SK-N-SH (cell line): Measurements from ENCODE around the gene KIAA0319L. TPM values are rescaled to one million over a fixed set of nuclear protein-coding genes. Genes with fewer than 3 reads are reported as not detected.

Experiments used
- CTCF ChIA-PET: fragments of 300-600, 350-600 bp; formaldehyde crosslinking; extraction: SDS; loops from one replicate; lab custom pipeline; 2021; lab: Yijun Ruan, JAX
- POLR2A ChIA-PET: fragments of 350-600 bp; sonication (Branson Sonifier 250); formaldehyde crosslinking; extraction: SDS; loops from one replicate; lab custom pipeline; 2020; ENCODE audit warnings: antibody characterized with exemption, inconsistent platforms; lab: Yijun Ruan, JAX
- DNase-seq: peaks from one replicate; pipeline ENCODE4 v3.0.0; 2012
- H2AFZ ChIP-seq: fragments of 200-600 bp; sonication (generic); 2 replicates; pipeline ENCODE4 v1.8.1; 2016; ENCODE audit warnings: antibody characterized with exemption, mild to moderate bottlenecking, low read depth
- H3F3A ChIP-seq: fragments of 200-600 bp; sonication (generic); replicated peaks from 2 replicates; pipeline ENCODE3; 2016; ENCODE audit warnings: antibody characterized with exemption, mild to moderate bottlenecking; ENCODE audit not compliant: insufficient read depth
- H3K27ac ChIP-seq, 2 experiments: fragments of 200-500 bp in 1 of 2; fragments of 200-600 bp in 1 of 2; sonication (Bioruptor generic) in 1 of 2; sonication (generic), shearing (Covaris generic) in 1 of 2; 2 replicates each; pipeline versions ENCODE4 v1.5.1 to v1.6.1; 2014 to 2016; ENCODE audit warnings: low read depth in 2 of 2, inconsistent platforms in 1 of 2, low read length in 1 of 2, mild to moderate bottlenecking in 1 of 2, mixed read lengths in 1 of 2
- H3K27me3 ChIP-seq: fragments of 200-600 bp; sonication (generic), shearing (Covaris generic); 2 replicates; pipeline ENCODE4 v1.6.1; 2016; ENCODE audit warnings: mixed run types; ENCODE audit not compliant: insufficient read depth
- H3K36me3 ChIP-seq, 2 experiments: fragments of 200-500 bp in 1 of 2; fragments of 200-600 bp in 1 of 2; sonication (Bioruptor generic) in 1 of 2; sonication (generic) in 1 of 2; replicated peaks in 1 of 2; 2 replicates each; pipeline versions ENCODE3 to v1.5.1; 2014 to 2016; ENCODE audit warnings: low read length in 1 of 2, mild to moderate bottlenecking in 1 of 2; ENCODE audit not compliant: insufficient read depth in 2 of 2, control insufficient read depth in 1 of 2
- H3K4me1 ChIP-seq, 2 experiments: fragments of 200-500 bp in 1 of 2; fragments of 200-600 bp in 1 of 2; sonication (Bioruptor generic) in 1 of 2; sonication (generic), shearing (Covaris generic) in 1 of 2; 2 replicates each; pipeline versions ENCODE4 v1.5.1 to v1.6.1; 2014 to 2016; ENCODE audit warnings: low read depth in 1 of 2, low read length in 1 of 2, mixed run types in 1 of 2; ENCODE audit not compliant: insufficient read depth in 2 of 2, control insufficient read depth in 1 of 2
- H3K4me2 ChIP-seq: fragments of 200-600 bp; sonication (generic), shearing (Covaris generic); 2 replicates; pipeline ENCODE4 v1.6.1; 2017; ENCODE audit warnings: mixed run types
- H3K4me3 ChIP-seq, 2 experiments: fragments of 200-500 bp in 1 of 2; fragments of 200-600 bp in 1 of 2; sonication (Bioruptor generic) in 1 of 2; sonication (generic), shearing (Covaris generic) in 1 of 2; 2 replicates each; pipeline versions ENCODE4 v1.5.1 to v1.8.1; 2014 to 2016; ENCODE audit warnings: low read depth in 2 of 2, inconsistent platforms in 1 of 2, low read length in 1 of 2, mild to moderate bottlenecking in 1 of 2, mixed read lengths in 1 of 2, moderate library complexity in 1 of 2
- H3K79me2 ChIP-seq: fragments of 200-600 bp; sonication (generic); 2 replicates; pipeline ENCODE4 v1.8.1; 2017; ENCODE audit warnings: mild to moderate bottlenecking; ENCODE audit not compliant: insufficient read depth
- H3K9ac ChIP-seq: fragments of 200-600 bp; sonication (generic); 2 replicates; pipeline ENCODE4 v1.6.1; 2017; ENCODE audit warnings: mixed run types
- H3K9me2 ChIP-seq: fragments of 200-600 bp; sonication (generic); 2 replicates; pipeline ENCODE4 v1.6.1; 2017; ENCODE audit warnings: mixed run types
- H3K9me3 ChIP-seq: fragments of 200-600 bp; sonication (generic); 2 replicates; pipeline ENCODE4 v1.6.1; 2017; ENCODE audit warnings: mixed run types, mild to moderate bottlenecking, moderate library complexity
- H4K20me1 ChIP-seq: fragments of 200-600 bp; sonication (generic); 2 replicates; pipeline ENCODE4 v1.6.1; 2017; ENCODE audit warnings: mild to moderate bottlenecking, mixed run types; ENCODE audit not compliant: insufficient read depth
- CHD2 ChIP-seq: fragments of 150-350 bp; IDR thresholded peaks from 2 replicates; pipeline ENCODE4 v1.6.1; 2018; ENCODE audit warnings: low read length; ENCODE audit not compliant: partially characterized antibody
- EP300 ChIP-seq, 2 experiments: IDR thresholded peaks; 2 replicates each; pipeline versions ENCODE4 v1.4.0 to v1.6.1; 2012; ENCODE audit warnings: borderline replicate concordance in 1 of 2, low read depth in 1 of 2, low read length in 1 of 2
- EZH2phosphoT487 ChIP-seq: fragments of 200-600 bp; sonication (generic); IDR thresholded peaks from 2 replicates; pipeline ENCODE4 v1.6.1; 2017; ENCODE audit warnings: low read depth, mixed run types, mild to moderate bottlenecking, antibody characterized with exemption, moderate library complexity, borderline replicate concordance
- FOXJ3 ChIP-seq: sonication (generic); formaldehyde crosslinking; IDR thresholded peaks from 2 replicates; pipeline ENCODE4 v1.5.1; 2020; ENCODE audit warnings: mild to moderate bottlenecking, missing genetic modification reagents
- FOXM1 ChIP-seq: IDR thresholded peaks from 2 replicates; pipeline ENCODE4 v1.4.0; 2012; ENCODE audit warnings: low read depth, mild to moderate bottlenecking
- MEF2A ChIP-seq: IDR thresholded peaks from 2 replicates; pipeline ENCODE4 v1.4.0; 2012; ENCODE audit warnings: low read depth, borderline replicate concordance
- MXI1 ChIP-seq: IDR thresholded peaks from 2 replicates; pipeline ENCODE4 v1.6.1; 2012; ENCODE audit warnings: mild to moderate bottlenecking, low read depth, low read length, improper control_type of control experiment
- NFIC ChIP-seq: IDR thresholded peaks from 2 replicates; pipeline ENCODE4 v1.4.0; 2012; ENCODE audit warnings: borderline replicate concordance
- NRF1 ChIP-seq: IDR thresholded peaks from 2 replicates; pipeline ENCODE4 v1.6.1; 2012; ENCODE audit warnings: low read depth, mild to moderate bottlenecking, low read length
- POLR2AphosphoS5 ChIP-seq: IDR thresholded peaks from 2 replicates; pipeline ENCODE4 v1.6.1; 2012; ENCODE audit warnings: low read depth, low read length
- RCOR1 ChIP-seq: fragments of 150-350 bp; IDR thresholded peaks from 2 replicates; pipeline ENCODE4 v1.6.1; 2017; ENCODE audit warnings: antibody characterized with exemption, low read length
- TCF12 ChIP-seq: IDR thresholded peaks from 2 replicates; pipeline ENCODE4 v1.4.0; 2012
- USF2 ChIP-seq: fragments of 150-350 bp; IDR thresholded peaks from 2 replicates; pipeline ENCODE4 v1.6.1; 2017; ENCODE audit warnings: antibody characterized with exemption, low read length, low read depth, borderline replicate concordance
- YY1 ChIP-seq: IDR thresholded peaks from 2 replicates; pipeline ENCODE4 v1.4.0; 2012; ENCODE audit warnings: low read depth, mild to moderate bottlenecking
- WGBS: methylation state at CpG from one replicate; pipeline ENCODE4 v1.1.6; 2017; ENCODE audit warnings: low lambda C conversion rate; 5-methylcytosine and 5-hydroxymethylcytosine counted together
- polyA plus RNA-seq, 3 experiments: library from polyadenylated mRNA; depleted of rRNA; stranded (reverse); fragments of >200 nt; gene quantifications; 2 replicates each; pipeline ENCODE4 v1.2.3, GENCODE V29; 2012
- TF ChIP-seq, protein P1 (sequence below): IDR thresholded peaks from 2 replicates; pipeline ENCODE4 v1.4.0; 2012; ENCODE audit warnings: low read depth, borderline replicate concordance
- TF ChIP-seq, protein P2 (sequence below): IDR thresholded peaks from 2 replicates; pipeline ENCODE4 v1.6.1; 2012; ENCODE audit warnings: mild to moderate bottlenecking, low read depth, low read length, moderate library complexity

Gene KIAA0319L
- polyA plus RNA-seq, 1 of the 3 experiments (the other 2 are of a cell fraction) = 51.9 TPM

GRCh38 chr1:35439626-35440025 is 117.6 kb downstream of the KIAA0319L start:
- no peaks in the 10 kb centered on the region for H3K79me2 ChIP-seq
- TF ChIP-seq, protein P1, sequence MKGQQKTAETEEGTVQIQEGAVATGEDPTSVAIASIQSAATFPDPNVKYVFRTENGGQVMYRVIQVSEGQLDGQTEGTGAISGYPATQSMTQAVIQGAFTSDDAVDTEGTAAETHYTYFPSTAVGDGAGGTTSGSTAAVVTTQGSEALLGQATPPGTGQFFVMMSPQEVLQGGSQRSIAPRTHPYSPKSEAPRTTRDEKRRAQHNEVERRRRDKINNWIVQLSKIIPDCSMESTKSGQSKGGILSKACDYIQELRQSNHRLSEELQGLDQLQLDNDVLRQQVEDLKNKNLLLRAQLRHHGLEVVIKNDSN = no peak
- TF ChIP-seq MXI1 (no peak), NFIC (no peak), POLR2AphosphoS5 (no peak), YY1 (no peak), EP300 (IDR thresholded peaks at IDR 0.05; ENCODE audit: borderline replicate concordance in 1 of 2, low read depth in 1 of 2, low read length in 1 of 2) (no peak), TCF12 (no peak), USF2 (no peak), FOXJ3 (no peak), FOXM1 (no peak)
- no peak overlapping the region for H3K4me3 ChIP-seq
- H3K9me2 ChIP-seq = no peaks in the 10 kb centered on the region
- no peaks in the 10 kb centered on the region for H3F3A ChIP-seq
- H2AFZ ChIP-seq = no peak overlapping the region
- no peaks in the 10 kb centered on the region for H3K4me1 ChIP-seq
- 94% methylated on average over 1 of the region's 1 CpG for WGBS
- H3K9ac ChIP-seq = no peak overlapping the region
- POLR2A ChIA-PET = interaction anchor here (1.4 kb wide), 1 partner anchor 13 kb away, joined by 5 read pairs; no protein-coding TSS in a partner anchor
- no peak overlapping the region for H3K27ac ChIP-seq
- peaks cover 20 to 82% of the 10 kb centered on the region in 2 experiments for H3K36me3 ChIP-seq
- H4K20me1 ChIP-seq = no peaks in the 10 kb centered on the region
- H3K4me2 ChIP-seq = no peak overlapping the region
- no peaks in the 10 kb centered on the region for H3K9me3 ChIP-seq
- CTCF ChIA-PET = interaction anchor here (0.9 to 4.5 kb wide), 4 partner anchors 11 to 587 kb away, joined by 3 to 38 read pairs (median 6); no protein-coding TSS in a partner anchor
- DNase-seq = no peak
- H3K27me3 ChIP-seq = no peaks in the 10 kb centered on the region

- no peak overlapping the region for H3K9ac ChIP-seq
- H3K9me2 ChIP-seq = no peaks in the 10 kb centered on the region
- H4K20me1 ChIP-seq = no peaks in the 10 kb centered on the region
- TF ChIP-seq NRF1 (no peak), RCOR1 (no peak), MXI1 (no peak), EZH2phosphoT487 (no peak), CHD2 (no peak), FOXJ3 (no peak), MEF2A (no peak)
- TF ChIP-seq, protein P2, sequence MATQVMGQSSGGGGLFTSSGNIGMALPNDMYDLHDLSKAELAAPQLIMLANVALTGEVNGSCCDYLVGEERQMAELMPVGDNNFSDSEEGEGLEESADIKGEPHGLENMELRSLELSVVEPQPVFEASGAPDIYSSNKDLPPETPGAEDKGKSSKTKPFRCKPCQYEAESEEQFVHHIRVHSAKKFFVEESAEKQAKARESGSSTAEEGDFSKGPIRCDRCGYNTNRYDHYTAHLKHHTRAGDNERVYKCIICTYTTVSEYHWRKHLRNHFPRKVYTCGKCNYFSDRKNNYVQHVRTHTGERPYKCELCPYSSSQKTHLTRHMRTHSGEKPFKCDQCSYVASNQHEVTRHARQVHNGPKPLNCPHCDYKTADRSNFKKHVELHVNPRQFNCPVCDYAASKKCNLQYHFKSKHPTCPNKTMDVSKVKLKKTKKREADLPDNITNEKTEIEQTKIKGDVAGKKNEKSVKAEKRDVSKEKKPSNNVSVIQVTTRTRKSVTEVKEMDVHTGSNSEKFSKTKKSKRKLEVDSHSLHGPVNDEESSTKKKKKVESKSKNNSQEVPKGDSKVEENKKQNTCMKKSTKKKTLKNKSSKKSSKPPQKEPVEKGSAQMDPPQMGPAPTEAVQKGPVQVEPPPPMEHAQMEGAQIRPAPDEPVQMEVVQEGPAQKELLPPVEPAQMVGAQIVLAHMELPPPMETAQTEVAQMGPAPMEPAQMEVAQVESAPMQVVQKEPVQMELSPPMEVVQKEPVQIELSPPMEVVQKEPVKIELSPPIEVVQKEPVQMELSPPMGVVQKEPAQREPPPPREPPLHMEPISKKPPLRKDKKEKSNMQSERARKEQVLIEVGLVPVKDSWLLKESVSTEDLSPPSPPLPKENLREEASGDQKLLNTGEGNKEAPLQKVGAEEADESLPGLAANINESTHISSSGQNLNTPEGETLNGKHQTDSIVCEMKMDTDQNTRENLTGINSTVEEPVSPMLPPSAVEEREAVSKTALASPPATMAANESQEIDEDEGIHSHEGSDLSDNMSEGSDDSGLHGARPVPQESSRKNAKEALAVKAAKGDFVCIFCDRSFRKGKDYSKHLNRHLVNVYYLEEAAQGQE = no peak
- no peaks in the 10 kb centered on the region for H3K79me2 ChIP-seq
- 98% methylated on average over 9 of the region's 9 CpGs for WGBS
- no peak overlapping the region for H3K27ac ChIP-seq
- POLR2A ChIA-PET = interaction anchor here (1.4 kb wide), 1 partner anchor 120 kb away, joined by 4 read pairs; the partner anchor contains the start of genes KIAA0319L and NCDN
- CTCF ChIA-PET = interaction anchor here (2.5 to 4.5 kb wide), 2 partner anchors 14 to 128 kb away, joined by 7 to 38 read pairs; no protein-coding TSS in a partner anchor
- no peaks in the 10 kb centered on the region for H3K4me1 ChIP-seq
- H3K9me3 ChIP-seq = no peaks in the 10 kb centered on the region
- H3K4me3 ChIP-seq = no peak overlapping the region
- no peak overlapping the region for H3K4me2 ChIP-seq
- H3F3A ChIP-seq = no peaks in the 10 kb centered on the region
- no peaks in the 10 kb centered on the region for H3K27me3 ChIP-seq
- no peak for DNase-seq
- no peak overlapping the region for H2AFZ ChIP-seq
- H3K36me3 ChIP-seq = peaks cover 5 to 78% of the 10 kb centered on the region in 2 experiments
These were observed 120.0 kb downstream of the KIAA0319L start for GRCh38 chr1:35437200-35437599.
